ENCODE results near the gene SEPSECS. TPM values are rescaled to one million over a fixed set of nuclear protein-coding genes. Genes with fewer than 3 reads are reported as not detected.

Gene SEPSECS
- total and polyA plus RNA-seq, 9 donors, result 4.0 to 11.0 (median 8.6) TPM

- intact Hi-C loops (cut with DNase I), result no loop called here
- TF ChIP-seq CTCF (IDR thresholded peaks at IDR 0.05) (no peak), EP300 (IDR thresholded peaks at IDR 0.05) (no peak), POLR2A (IDR thresholded peaks at IDR 0.05) (no peak)
- no peaks in the 10 kb centered on the region for H3K9me3 ChIP-seq
- no peak overlapping the region for H3K27ac ChIP-seq
- no peaks in the 10 kb centered on the region for H3K36me3 ChIP-seq
- H3K27me3 ChIP-seq, result no peaks in the 10 kb centered on the region
- no peak for DNase-seq
- no peaks in the 10 kb centered on the region for H3K4me1 ChIP-seq (ENCODE audit: insufficient read depth)
- WGBS, 3 donors, result 83 to 91% (median 89%) methylated on average over 11 of the region's 11 CpGs
- H3K4me3 ChIP-seq, result no peak overlapping the region
Measured at GRCh38 chr4:25171201-25171865, 11.1 kb upstream of the SEPSECS start.

- TF ChIP-seq CTCF (IDR thresholded peaks at IDR 0.05) (no peak), EP300 (IDR thresholded peaks at IDR 0.05) (no peak), POLR2A (IDR thresholded peaks at IDR 0.05) (no peak)
- H3K4me3 ChIP-seq, result no peak overlapping the region
- H3K27ac ChIP-seq, result no peak overlapping the region
- H3K4me1 ChIP-seq (ENCODE audit: insufficient read depth), result no peaks in the 10 kb centered on the region
- no peaks in the 10 kb centered on the region for H3K9me3 ChIP-seq
- no peaks in the 10 kb centered on the region for H3K36me3 ChIP-seq
- intact Hi-C loops (cut with DNase I), result loop anchor here in 2 of 4 donors (10.0 kb wide), 2 partner anchors 65 to 205 kb away; partner anchors contain the start of genes ANAPC4 (in 1 of the 2) and PI4K2B (in 1 of the 2)
- DNase-seq, result no peak
- no peaks in the 10 kb centered on the region for H3K27me3 ChIP-seq
Measured at GRCh38 chr4:25169446-25169845, 9.2 kb upstream of the SEPSECS start.

- H3K36me3 ChIP-seq, result no peaks in the 10 kb centered on the region
- intact Hi-C loops (cut with DNase I), result loop anchor here in 2 of 4 donors (10.0 kb wide), 2 partner anchors 69 to 209 kb away; partner anchors contain the start of genes ANAPC4 (in 1 of the 2) and PI4K2B (in 1 of the 2)
- no peak overlapping the region for H3K4me3 ChIP-seq
- DNase-seq, result no peak
- no peaks in the 10 kb centered on the region for H3K9me3 ChIP-seq
- H3K27me3 ChIP-seq, result no peaks in the 10 kb centered on the region
- TF ChIP-seq POLR2A (IDR thresholded peaks at IDR 0.05) (no peak), EP300 (IDR thresholded peaks at IDR 0.05) (no peak), CTCF (IDR thresholded peaks at IDR 0.05) (no peak)
- no peak overlapping the region for H3K27ac ChIP-seq
- WGBS, 3 donors, result 93 to 95% (median 95%) methylated on average over 4 of the region's 4 CpGs
- peaks cover 2% of the 10 kb centered on the region for H3K4me1 ChIP-seq (ENCODE audit: insufficient read depth)
Measured at GRCh38 chr4:25165916-25166315, 5.7 kb upstream of the SEPSECS start.

GRCh38 chr4:25163196-25163595 is 2.9 kb upstream of the SEPSECS start:
- TF ChIP-seq POLR2A (IDR thresholded peaks at IDR 0.05) (no peak), EP300 (IDR thresholded peaks at IDR 0.05) (no peak)
- no peaks in the 10 kb centered on the region for H3K36me3 ChIP-seq
- H3K27me3 ChIP-seq, result no peaks in the 10 kb centered on the region
- no peak for DNase-seq
- WGBS, 3 donors, result 89 to 100% (median 100%) methylated on average over 1 of the region's 1 CpG
- no peaks in the 10 kb centered on the region for H3K9me3 ChIP-seq
- intact Hi-C loops (cut with DNase I), result loop anchor here in 2 of 4 donors (10.0 kb wide), 2 partner anchors 72 to 212 kb away; partner anchors contain the start of genes ANAPC4 (in 1 of the 2) and PI4K2B (in 1 of the 2)
- no peak overlapping the region for H3K4me3 ChIP-seq
- H3K4me1 ChIP-seq (ENCODE audit: insufficient read depth), result peaks cover 2% of the 10 kb centered on the region
- H3K27ac ChIP-seq, result no peak overlapping the region

GRCh38 chr4:25162566-25162965 is 2.3 kb upstream of the SEPSECS start:
- Histone ChIP-seq H3K9me3 (no peaks in the 10 kb centered on the region), H3K27me3 (no peaks in the 10 kb centered on the region), H3K4me3 (no peak overlapping the region), H3K4me1 (ENCODE audit: insufficient read depth) (peaks cover 2% of the 10 kb centered on the region), H3K27ac (no peak overlapping the region), H3K36me3 (no peaks in the 10 kb centered on the region)
- WGBS, 3 donors, result 55 to 100% (median 95%) methylated on average over 1 of the region's 1 CpG
- intact Hi-C loops (cut with DNase I), result loop anchor here in 2 of 4 donors (10.0 kb wide), 2 partner anchors 72 to 212 kb away; partner anchors contain the start of genes ANAPC4 (in 1 of the 2) and PI4K2B (in 1 of the 2)
- TF ChIP-seq EP300 (IDR thresholded peaks at IDR 0.05) (no peak), POLR2A (IDR thresholded peaks at IDR 0.05) (no peak), CTCF (IDR thresholded peaks at IDR 0.05) (no peak)
- no peak for DNase-seq
